ENCODE results near the gene TMCO4.

- TF ChIP-seq CTCF (conservative IDR thresholded peaks at IDR 0.05; ENCODE audit: low read length) = no peak
- no peak for TF ChIP-seq EZH2phosphoT487 (IDR thresholded peaks at IDR 0.05; ENCODE audit: borderline replicate concordance, low read depth, low read length)
Measured at GRCh38 chr1:19654886-19655717, 144.6 kb downstream of the TMCO4 start.
